ENCODE results near the gene AKR1C2. TPM values are rescaled to one million over a fixed set of nuclear protein-coding genes. Genes with fewer than 3 reads are reported as not detected.

AKR1C2 gene
- total RNA-seq, 1 donor from 2014 or later, result not detected

GRCh38 chr10:5043716-5044115 is 40.1 kb upstream of the AKR1C2 start:
- no peaks in the 10 kb centered on the region for H3K4me1 Mint-ChIP-seq (ENCODE audit: unreplicated experiment)
- no peak for TF ChIP-seq CTCF (IDR thresholded peaks at IDR 0.05)
- DNase-seq (ENCODE audit: extremely low spot score, unreplicated experiment), result no peak
- H3K4me3 Mint-ChIP-seq (ENCODE audit: unreplicated experiment), result no peak overlapping the region
- H3K27me3 Mint-ChIP-seq (ENCODE audit: unreplicated experiment), result peaks cover 8% of the 10 kb centered on the region
- no peaks in the 10 kb centered on the region for H3K36me3 Mint-ChIP-seq (ENCODE audit: unreplicated experiment)
- no peak overlapping the region for H3K27ac Mint-ChIP-seq (ENCODE audit: unreplicated experiment)
- no peaks in the 10 kb centered on the region for H3K9me3 Mint-ChIP-seq (ENCODE audit: unreplicated experiment)

GRCh38 chr10:5042922-5043321 is 39.3 kb upstream of the AKR1C2 start:
- Mint-ChIP-seq H3K4me3 (ENCODE audit: unreplicated experiment) (no peak overlapping the region), H3K27ac (ENCODE audit: unreplicated experiment) (no peak overlapping the region), H3K4me1 (ENCODE audit: unreplicated experiment) (no peaks in the 10 kb centered on the region), H3K27me3 (ENCODE audit: unreplicated experiment) (peaks cover 8% of the 10 kb centered on the region), H3K36me3 (ENCODE audit: unreplicated experiment) (no peaks in the 10 kb centered on the region), H3K9me3 (ENCODE audit: unreplicated experiment) (no peaks in the 10 kb centered on the region)
- DNase-seq (ENCODE audit: extremely low spot score, unreplicated experiment), result peak; percentile 4
- TF ChIP-seq CTCF (IDR thresholded peaks at IDR 0.05), result no peak

GRCh38 chr10:5041471-5042023 is 37.9 kb upstream of the AKR1C2 start:
- Mint-ChIP-seq H3K9me3 (ENCODE audit: unreplicated experiment) (no peaks in the 10 kb centered on the region), H3K4me3 (ENCODE audit: unreplicated experiment) (no peak overlapping the region), H3K27ac (ENCODE audit: unreplicated experiment) (no peak overlapping the region), H3K4me1 (ENCODE audit: unreplicated experiment) (no peaks in the 10 kb centered on the region), H3K36me3 (ENCODE audit: unreplicated experiment) (no peaks in the 10 kb centered on the region), H3K27me3 (ENCODE audit: unreplicated experiment) (peaks cover 8% of the 10 kb centered on the region)
- no peak for TF ChIP-seq CTCF (IDR thresholded peaks at IDR 0.05)
- DNase-seq (ENCODE audit: extremely low spot score, unreplicated experiment), result no peak

GRCh38 chr10:5040781-5041470 is 37.3 kb upstream of the AKR1C2 start:
- Mint-ChIP-seq H3K9me3 (ENCODE audit: unreplicated experiment) (peaks cover under 1% of the 10 kb centered on the region), H3K27ac (ENCODE audit: unreplicated experiment) (no peak overlapping the region), H3K4me3 (ENCODE audit: unreplicated experiment) (no peak overlapping the region), H3K36me3 (ENCODE audit: unreplicated experiment) (no peaks in the 10 kb centered on the region), H3K27me3 (ENCODE audit: unreplicated experiment) (peaks cover 10% of the 10 kb centered on the region), H3K4me1 (ENCODE audit: unreplicated experiment) (no peaks in the 10 kb centered on the region)
- peak; percentile 10 for DNase-seq (ENCODE audit: extremely low spot score, unreplicated experiment)
- no peak for TF ChIP-seq CTCF (IDR thresholded peaks at IDR 0.05)

GRCh38 chr10:5040010-5040673 is 36.5 kb upstream of the AKR1C2 start:
- Mint-ChIP-seq H3K27ac (ENCODE audit: unreplicated experiment) (no peak overlapping the region), H3K36me3 (ENCODE audit: unreplicated experiment) (no peaks in the 10 kb centered on the region)
- no peak for TF ChIP-seq CTCF (IDR thresholded peaks at IDR 0.05)

More at GRCh38 chr10:5040010-5040673, 36.5 kb upstream of the AKR1C2 start:
- Mint-ChIP-seq H3K27me3 (ENCODE audit: unreplicated experiment) (peaks cover 10% of the 10 kb centered on the region), H3K4me3 (ENCODE audit: unreplicated experiment) (no peak overlapping the region), H3K4me1 (ENCODE audit: unreplicated experiment) (no peaks in the 10 kb centered on the region), H3K9me3 (ENCODE audit: unreplicated experiment) (peaks cover 9% of the 10 kb centered on the region)
- peak; percentile 15 for DNase-seq (ENCODE audit: extremely low spot score, unreplicated experiment)

Data from osteocyte (in vitro differentiated cells).